ENCODE data around the gene CARTPT. TPM values are rescaled to one million over a fixed set of nuclear protein-coding genes. Genes with fewer than 3 reads are reported as not detected.
A peak's percentile ranks its signal among the peaks of the same experiment; 100 is the strongest.

CARTPT gene
- polyA plus RNA-seq, 3 donors: not detected

- no peak overlapping the region for H3K4me3 ChIP-seq (replicated peaks in 1 of 3; ENCODE audit: low read depth in 2 of 3, low read length in 3 of 3)
These were observed 38.8 kb downstream of the CARTPT start for GRCh38 chr5:71757590-71758543.

GRCh38 chr5:71762826-71763225 lies 43.8 kb downstream of the CARTPT start:
- H3K9me3 ChIP-seq (replicated peaks in 1 of 2; ENCODE audit: control insufficient read depth in 1 of 2, insufficient read depth in 1 of 2, low read length in 2 of 2): no peaks in the 10 kb centered on the region
- H3K27me3 ChIP-seq (ENCODE audit: control insufficient read depth in 2 of 2, insufficient read depth in 2 of 2, low read length in 2 of 2): no peaks in the 10 kb centered on the region
- no peaks in the 10 kb centered on the region for H3K4me1 ChIP-seq (ENCODE audit: control insufficient read depth in 1 of 2, insufficient read depth in 2 of 2, low read length in 2 of 2)
- no peak overlapping the region for H3K4me2 ChIP-seq (replicated peaks; ENCODE audit: extremely low read depth, low read length, poor library complexity, severe bottlenecking)
- no peak overlapping the region for H3K27ac ChIP-seq (ENCODE audit: low read depth in 1 of 2, low read length in 2 of 2)
- intact Hi-C loops (cut with micrococcal nuclease): no loop called here
- Mint-ChIP-seq H3K9me3 (peaks cover 0 to 3% (median 2%) of the 10 kb centered on the region in 7 donors), H3K27me3 (ENCODE audit: low read depth in 3 of 3) (peaks cover 0 to 2% (median 0%) of the 10 kb centered on the region in 3 donors), H3K27ac (no peak overlapping the region), H3K4me3 (no peak overlapping the region), H3K4me1 (peaks cover 1% of the 10 kb centered on the region), H3K36me3 (no peaks in the 10 kb centered on the region)
- DNase-seq: no peak
- no peaks in the 10 kb centered on the region for H3K79me2 ChIP-seq (ENCODE audit: insufficient read depth, low read length)
- H4K20me1 ChIP-seq (ENCODE audit: insufficient read depth, low read length): no peaks in the 10 kb centered on the region
- H3K4me3 ChIP-seq (replicated peaks in 1 of 3; ENCODE audit: low read depth in 2 of 3, low read length in 3 of 3): no peak overlapping the region
- H3K9ac ChIP-seq (ENCODE audit: insufficient read depth, low read length, poor library complexity, severe bottlenecking): no peak overlapping the region
- H2AFZ ChIP-seq (ENCODE audit: insufficient read depth, low read depth, low read length, poor library complexity, severe bottlenecking): no peak overlapping the region
- TF ChIP-seq CTCF (IDR thresholded peaks at IDR 0.05): no peak
- H3K36me3 ChIP-seq (replicated peaks in 1 of 2; ENCODE audit: control insufficient read depth in 1 of 2, insufficient read depth in 2 of 2, low read length in 2 of 2): no peaks in the 10 kb centered on the region
- no CpG with 5 or more reads among the region's 5 CpGs for WGBS (ENCODE audit: insufficient coverage)

More at GRCh38 chr5:71757590-71758543, 38.8 kb downstream of the CARTPT start:
- Mint-ChIP-seq H3K4me3 (peak overlapping the region in 1 of 2 donors; percentile 54), H3K4me1 (peaks cover 7% of the 10 kb centered on the region), H3K27ac (no peak overlapping the region), H3K36me3 (no peaks in the 10 kb centered on the region), H3K27me3 (ENCODE audit: low read depth in 3 of 3) (peaks cover 1 to 2% (median 2%) of the 10 kb centered on the region in 3 donors), H3K9me3 (peaks cover 0 to 3% (median 0%) of the 10 kb centered on the region in 7 donors)
- H2AFZ ChIP-seq (ENCODE audit: insufficient read depth, low read depth, low read length, poor library complexity, severe bottlenecking): no peak overlapping the region
- DNase-seq: no peak
- intact Hi-C loops (cut with micrococcal nuclease): no loop called here
- H4K20me1 ChIP-seq (ENCODE audit: insufficient read depth, low read length): no peaks in the 10 kb centered on the region
- no peaks in the 10 kb centered on the region for H3K79me2 ChIP-seq (ENCODE audit: insufficient read depth, low read length)
- H3K27me3 ChIP-seq (ENCODE audit: control insufficient read depth in 2 of 2, insufficient read depth in 2 of 2, low read length in 2 of 2): no peaks in the 10 kb centered on the region
- H3K4me1 ChIP-seq (ENCODE audit: control insufficient read depth in 1 of 2, insufficient read depth in 2 of 2, low read length in 2 of 2): no peaks in the 10 kb centered on the region
- H3K36me3 ChIP-seq (replicated peaks in 1 of 2; ENCODE audit: control insufficient read depth in 1 of 2, insufficient read depth in 2 of 2, low read length in 2 of 2): no peaks in the 10 kb centered on the region
- 25% methylated on average over 8 of the region's 14 CpGs for WGBS (ENCODE audit: insufficient coverage)
- H3K9me3 ChIP-seq (replicated peaks in 1 of 2; ENCODE audit: control insufficient read depth in 1 of 2, insufficient read depth in 1 of 2, low read length in 2 of 2): no peaks in the 10 kb centered on the region
- peak overlapping the region; percentile 16 for H3K4me2 ChIP-seq (replicated peaks; ENCODE audit: extremely low read depth, low read length, poor library complexity, severe bottlenecking)
- peak; percentile 14 for TF ChIP-seq CTCF (IDR thresholded peaks at IDR 0.05)
- H3K9ac ChIP-seq (ENCODE audit: insufficient read depth, low read length, poor library complexity, severe bottlenecking): no peak overlapping the region
- no peak overlapping the region for H3K27ac ChIP-seq (ENCODE audit: low read depth in 1 of 2, low read length in 2 of 2)

Data from CD14-positive monocyte (primary cell).